ENCODE data around the gene ARL2BP. TPM values are rescaled to one million over a fixed set of nuclear protein-coding genes. Genes with fewer than 3 reads are reported as not detected.

ARL2BP gene
- total and polyA plus RNA-seq, 10 of the 15 experiments (the other 5 are each of a cell fraction or from before 2014, with no cell fraction given): 12.5 to 56.6 (median 29.7) TPM

DNA sequence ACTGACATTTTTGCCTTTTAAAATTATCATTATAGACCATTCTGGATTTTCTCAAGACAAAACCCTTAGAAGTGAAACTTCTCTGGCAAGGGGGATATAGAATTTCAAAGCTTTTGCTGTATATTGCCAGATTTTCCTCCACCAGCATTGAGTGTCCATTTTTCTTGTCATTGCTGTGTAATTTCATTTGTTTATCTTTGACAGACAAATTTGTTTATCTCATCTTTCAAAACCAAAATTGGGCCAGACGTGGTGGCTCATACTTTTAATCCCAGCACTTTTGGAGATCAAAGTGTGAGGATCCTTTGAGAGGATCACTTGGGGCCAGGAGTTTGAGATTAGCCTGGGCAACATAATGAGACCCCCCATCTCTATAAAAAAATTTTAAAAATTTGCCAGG lies 16.0 kb upstream of the ARL2BP start (continued):
- TF ChIP-seq BCL11A (IDR thresholded peaks at IDR 0.05; ENCODE audit: low read depth, low read length) (no peak), POLR2AphosphoS5 (IDR thresholded peaks at IDR 0.05; ENCODE audit: low read length) (no peak), NFXL1 (IDR thresholded peaks at IDR 0.05; ENCODE audit: borderline replicate concordance) (no peak), NFYA (IDR thresholded peaks at IDR 0.05; ENCODE audit: borderline replicate concordance, low read depth, low read length) (no peak)
- TF ChIP-seq, protein P1, sequence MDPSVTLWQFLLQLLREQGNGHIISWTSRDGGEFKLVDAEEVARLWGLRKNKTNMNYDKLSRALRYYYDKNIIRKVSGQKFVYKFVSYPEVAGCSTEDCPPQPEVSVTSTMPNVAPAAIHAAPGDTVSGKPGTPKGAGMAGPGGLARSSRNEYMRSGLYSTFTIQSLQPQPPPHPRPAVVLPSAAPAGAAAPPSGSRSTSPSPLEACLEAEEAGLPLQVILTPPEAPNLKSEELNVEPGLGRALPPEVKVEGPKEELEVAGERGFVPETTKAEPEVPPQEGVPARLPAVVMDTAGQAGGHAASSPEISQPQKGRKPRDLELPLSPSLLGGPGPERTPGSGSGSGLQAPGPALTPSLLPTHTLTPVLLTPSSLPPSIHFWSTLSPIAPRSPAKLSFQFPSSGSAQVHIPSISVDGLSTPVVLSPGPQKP (IDR thresholded peaks at IDR 0.05; ENCODE audit: low read depth, low read length): no peak
- TF ChIP-seq, protein P2, sequence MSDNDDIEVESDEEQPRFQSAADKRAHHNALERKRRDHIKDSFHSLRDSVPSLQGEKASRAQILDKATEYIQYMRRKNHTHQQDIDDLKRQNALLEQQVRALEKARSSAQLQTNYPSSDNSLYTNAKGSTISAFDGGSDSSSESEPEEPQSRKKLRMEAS (IDR thresholded peaks at IDR 0.05; ENCODE audit: low read depth, low read length): no peak

DNA sequence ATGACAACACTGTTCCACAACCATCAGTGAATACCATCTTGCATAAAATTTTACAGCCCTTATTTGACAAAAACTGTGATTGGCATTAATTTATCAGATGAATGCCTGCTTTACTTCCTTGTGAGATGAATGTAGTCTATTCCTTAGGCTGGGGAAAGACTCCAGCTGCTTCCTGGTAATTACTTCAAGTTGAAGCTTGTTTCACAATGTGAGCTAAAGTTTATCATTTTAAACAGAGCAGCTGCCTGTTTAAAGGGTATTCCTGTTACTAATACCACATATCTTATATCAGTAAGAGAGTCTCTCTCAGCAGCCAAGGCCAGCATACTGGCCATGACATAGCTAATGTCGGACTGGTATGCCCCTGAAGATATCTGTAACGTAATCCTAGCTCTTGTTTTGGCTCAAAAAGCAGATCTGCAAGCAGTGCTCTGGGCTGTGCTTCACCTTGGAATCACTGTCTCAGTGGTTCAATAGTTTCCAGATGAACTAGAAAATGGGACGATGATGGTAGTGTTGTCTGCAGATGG lies 13.2 kb upstream of the ARL2BP start:
- Histone ChIP-seq H4K20me1 (ENCODE audit: control insufficient read depth, insufficient read depth) (no peaks in the 10 kb centered on the region), H3K27ac (ENCODE audit: control insufficient read depth, insufficient read depth) (no peak overlapping the region), H3K4me2 (ENCODE audit: control insufficient read depth, insufficient read depth) (no peak overlapping the region), H3K9me3 (replicated peaks; ENCODE audit: control insufficient read depth, insufficient read depth, low read length) (no peaks in the 10 kb centered on the region), H3K36me3 (ENCODE audit: control insufficient read depth in 2 of 2, insufficient read depth in 2 of 2, low read length in 1 of 2) (peaks cover 8 to 43% of the 10 kb centered on the region in 2 experiments), H3K27me3 (replicated peaks in 1 of 2; ENCODE audit: control insufficient read depth in 2 of 2, insufficient read depth in 2 of 2, low read length in 1 of 2) (no peaks in the 10 kb centered on the region), H2AFZ (ENCODE audit: control insufficient read depth, low read depth, low read length) (no peak overlapping the region), H3K79me2 (ENCODE audit: control insufficient read depth, insufficient read depth, low read length) (no peaks in the 10 kb centered on the region), H3K4me3 (no peak overlapping the region), H3K9ac (ENCODE audit: control insufficient read depth, insufficient read depth, low read length) (no peak overlapping the region), H3K4me1 (ENCODE audit: control insufficient read depth, insufficient read depth, low read length) (peaks cover 8% of the 10 kb centered on the region)
- no TSS peak for BruUV-seq (replicated peaks)
- WGBS (ENCODE audit: insufficient coverage, insufficient replicate concordance, low lambda C conversion rate, missing lambda C conversion rate): 89% methylated on average over 3 of the region's 3 CpGs
- in situ Hi-C loops (cut with MboI): no loop called here
- ChIA-PET CTCF (interaction anchor here (0.6 to 0.9 kb wide), 2 partner anchors 18 to 44 kb away, joined by 3 read pairs; no protein-coding TSS in a partner anchor), POLR2A (no interaction called here), RAD21 (ENCODE audit: unreplicated experiment) (no interaction called here), SMC1A (ENCODE audit: uncharacterized antibody, unreplicated experiment) (interaction anchor here (0.9 to 2.1 kb wide), 3 partner anchors 8 to 29 kb away, joined by 3 to 7 read pairs (median 3); no protein-coding TSS in a partner anchor)
- no peak for TF ChIP-seq FOXK2 (IDR thresholded peaks at IDR 0.05)
- TF ChIP-seq SREBF2 (IDR thresholded peaks at IDR 0.05; ENCODE audit: low read length): no peak
- no peak for TF ChIP-seq HDAC6 (IDR thresholded peaks at IDR 0.05; ENCODE audit: unreplicated experiment)
- TF ChIP-seq RAD51 (IDR thresholded peaks at IDR 0.05): no peak
- TF ChIP-seq GATAD2B (conservative IDR thresholded peaks at IDR 0.05; ENCODE audit: low read depth): no peak
- TF ChIP-seq BHLHE40 (IDR thresholded peaks at IDR 0.05; ENCODE audit: borderline replicate concordance in 1 of 2, low read depth in 2 of 2, low read length in 1 of 2): no peak
- no peak for TF ChIP-seq SIX5 (IDR thresholded peaks at IDR 0.05; ENCODE audit: low read depth, low read length, severe bottlenecking)
- no peak for TF ChIP-seq SUPT20H (IDR thresholded peaks at IDR 0.05; ENCODE audit: borderline replicate concordance, control insufficient read depth, low read depth, low read length)
- DNase-seq (ENCODE audit: low read depth, low spot score) (no peak), FAIRE-seq (no peak), ATAC-seq (no peak)
- intact Hi-C loops (cut with micrococcal nuclease; ENCODE audit: unreplicated experiment): no loop called here
